Endothelial cell of umbilical vein (primary cell): ENCODE results near the gene TADA2B.

Source experiments
- EZH2 ChIP-seq: IDR thresholded peaks from 2 replicates; pipeline ENCODE4 v1.6.1; 2012; ENCODE audit warnings: borderline replicate concordance, low read depth, mild to moderate bottlenecking, moderate library complexity, low read length, inconsistent platforms; ENCODE audit not compliant: severe bottlenecking
- FOS ChIP-seq: IDR thresholded peaks from 2 replicates; pipeline ENCODE4 v1.6.1; 2011; ENCODE audit warnings: mild to moderate bottlenecking, low read length, moderate library complexity, borderline replicate concordance; ENCODE audit not compliant: insufficient read depth
- TF ChIP-seq, protein P1 (sequence below), 2 donors: IDR thresholded peaks; 1 replicate in 1 of 2; 2 replicates in 1 of 2; pipeline ENCODE4 v1.5.1; 2011; ENCODE audit warnings: low read length in 2 of 2, mild to moderate bottlenecking in 2 of 2, moderate library complexity in 2 of 2, control low read depth in 1 of 2, inconsistent platforms in 1 of 2, low read depth in 1 of 2; ENCODE audit not compliant: insufficient read depth in 1 of 2; ENCODE audit errors: extremely low read depth in 1 of 2

DNA sequence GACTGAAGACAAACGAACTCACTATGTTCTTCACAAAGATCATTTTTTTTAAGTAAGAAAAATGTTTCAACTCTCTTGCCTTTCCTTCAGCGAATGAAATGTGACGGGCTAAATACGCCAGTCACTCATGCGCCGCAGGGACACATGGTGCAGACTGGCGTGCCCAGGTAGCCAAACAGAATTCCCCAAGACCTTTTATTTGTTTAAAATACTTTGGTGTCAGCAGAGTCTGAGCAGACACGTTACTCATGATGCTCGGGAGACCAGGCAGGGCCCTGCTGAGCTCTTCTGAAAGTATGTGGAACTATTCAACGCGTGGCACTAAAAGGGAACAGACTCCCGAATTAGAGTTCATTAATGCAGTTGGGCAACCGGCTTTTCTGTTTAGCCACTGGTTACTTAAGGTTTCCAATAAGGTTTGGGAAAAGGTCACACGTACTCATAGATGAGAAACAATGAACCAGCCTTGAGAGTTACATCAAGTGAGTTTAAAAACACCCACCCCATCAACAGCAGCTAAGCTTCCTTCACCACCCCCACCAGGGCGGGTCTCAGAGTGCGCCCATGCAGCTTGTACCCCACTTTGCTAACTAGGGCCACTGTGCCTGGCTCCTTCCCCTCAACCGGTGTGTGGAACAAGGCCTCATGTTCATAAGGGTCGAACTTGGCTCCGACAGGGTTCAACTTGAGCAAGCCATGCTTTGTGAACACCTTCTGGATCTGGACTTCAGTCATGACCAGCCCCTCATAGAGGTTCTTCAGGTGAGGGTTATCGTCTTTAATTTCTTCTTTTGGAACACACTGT lies 17.4 kb downstream of the TADA2B start:
- TF ChIP-seq, protein P1, sequence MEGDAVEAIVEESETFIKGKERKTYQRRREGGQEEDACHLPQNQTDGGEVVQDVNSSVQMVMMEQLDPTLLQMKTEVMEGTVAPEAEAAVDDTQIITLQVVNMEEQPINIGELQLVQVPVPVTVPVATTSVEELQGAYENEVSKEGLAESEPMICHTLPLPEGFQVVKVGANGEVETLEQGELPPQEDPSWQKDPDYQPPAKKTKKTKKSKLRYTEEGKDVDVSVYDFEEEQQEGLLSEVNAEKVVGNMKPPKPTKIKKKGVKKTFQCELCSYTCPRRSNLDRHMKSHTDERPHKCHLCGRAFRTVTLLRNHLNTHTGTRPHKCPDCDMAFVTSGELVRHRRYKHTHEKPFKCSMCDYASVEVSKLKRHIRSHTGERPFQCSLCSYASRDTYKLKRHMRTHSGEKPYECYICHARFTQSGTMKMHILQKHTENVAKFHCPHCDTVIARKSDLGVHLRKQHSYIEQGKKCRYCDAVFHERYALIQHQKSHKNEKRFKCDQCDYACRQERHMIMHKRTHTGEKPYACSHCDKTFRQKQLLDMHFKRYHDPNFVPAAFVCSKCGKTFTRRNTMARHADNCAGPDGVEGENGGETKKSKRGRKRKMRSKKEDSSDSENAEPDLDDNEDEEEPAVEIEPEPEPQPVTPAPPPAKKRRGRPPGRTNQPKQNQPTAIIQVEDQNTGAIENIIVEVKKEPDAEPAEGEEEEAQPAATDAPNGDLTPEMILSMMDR (IDR thresholded peaks at IDR 0.05; ENCODE audit: extremely low read depth in 1 of 2, insufficient read depth in 1 of 2, low read depth in 1 of 2, low read length in 2 of 2) = no peak
- no peak for TF ChIP-seq EZH2
- no peak for TF ChIP-seq FOS
